HCT116 (cell line): ENCODE measurements around the gene ABCG1. TPM values are rescaled to one million over a fixed set of nuclear protein-coding genes. Genes with fewer than 3 reads are reported as not detected.

Source experiments
- ATAC-seq: fragments of 200-7000 bp; cut with Tn5 transposase; 2 replicates; pipeline ENCODE4 v1.9.1; 2020; ENCODE audit warnings: mild to moderate bottlenecking, moderate library complexity
- BruUV-seq: library from RNA; stranded (reverse); fragments of 400-500 nt; replicated peaks from 2 replicates; lab custom pipeline; 2021; lab: Mats Ljungman, UMichigan
- CTCF ChIA-PET: fragments of 300-600 bp; sonication (Branson Sonifier 250); formaldehyde crosslinking; loops from one replicate; lab custom pipeline; 2021; ENCODE audit warnings: antibody characterized with exemption; lab: Charles Lee
- POLR2A ChIA-PET: fragments of 300-600, 350-600 bp; sonication (Branson Sonifier 250); formaldehyde crosslinking; loops from one replicate; lab custom pipeline; 2021; ENCODE audit warnings: antibody characterized with exemption; lab: Charles Lee
- RAD21 ChIA-PET, 2 experiments: fragments of 300-600 bp; sonication (Branson Sonifier 250); formaldehyde crosslinking; loops; one replicate each; lab custom pipeline; 2023; ENCODE audit warnings: low total read pairs in 2 of 2; ENCODE audit not compliant: uncharacterized antibody in 2 of 2, unreplicated experiment in 2 of 2, low non-redundant PET in 1 of 2; lab: Charles Lee
- DNase-seq: peaks from one replicate; pipeline ENCODE4 v3.0.0-alpha.2; 2010; ENCODE audit warnings: low read depth, low spot score
- H2AFZ ChIP-seq: fragments of 200-600 bp; shearing (Covaris generic), sonication (generic); 2 replicates; pipeline ENCODE4 v1.6.1; 2017; ENCODE audit warnings: low read depth, mixed run types, mixed read lengths, antibody characterized with exemption, low read length; ENCODE audit not compliant: poor library complexity, severe bottlenecking
- H3K27ac ChIP-seq: 2 replicates; pipeline ENCODE4 v1.5.1; 2012; ENCODE audit warnings: low read depth, low read length
- H3K27me3 ChIP-seq: fragments of 200-600 bp; sonication (generic); 2 replicates; pipeline ENCODE4 v1.6.1; 2016; ENCODE audit warnings: mixed run types, low read length, mixed read lengths; ENCODE audit not compliant: insufficient read depth
- H3K36me3 ChIP-seq, 2 experiments: fragments of 200-500 bp in 1 of 2; fragments of 200-600 bp in 1 of 2; sonication (Bioruptor generic) in 1 of 2; sonication (generic) in 1 of 2; 2 replicates each; pipeline versions ENCODE4 v1.5.1 to v1.6.1; 2014 to 2016; ENCODE audit warnings: low read length in 2 of 2, inconsistent platforms in 1 of 2, mixed read lengths in 1 of 2, mixed run types in 1 of 2; ENCODE audit not compliant: insufficient read depth in 2 of 2, control insufficient read depth in 1 of 2
- H3K4me1 ChIP-seq, 2 experiments: fragments of 200-600 bp in 1 of 2; sonication (generic) in 1 of 2; 2 replicates each; pipeline versions ENCODE4 v1.5.1 to v1.6.1; 2012 to 2017; ENCODE audit warnings: low read length in 2 of 2, inconsistent platforms in 1 of 2, mild to moderate bottlenecking in 1 of 2, mixed read lengths in 1 of 2, mixed run types in 1 of 2, moderate library complexity in 1 of 2; ENCODE audit not compliant: insufficient read depth in 2 of 2, control insufficient read depth in 1 of 2
- H3K4me2 ChIP-seq: fragments of 200-600 bp; sonication (generic); 2 replicates; pipeline ENCODE4 v1.6.1; 2017; ENCODE audit warnings: mixed run types, low read length, mixed read lengths
- H3K4me3 ChIP-seq, 2 experiments: fragments of 200-600 bp in 1 of 2; sonication (generic) in 1 of 2; replicated peaks in 1 of 2; 2 replicates each; pipeline ENCODE4 v1.5.1; 2011 to 2016; ENCODE audit warnings: low read length in 2 of 2, control low read depth in 1 of 2, low read depth in 1 of 2, mild to moderate bottlenecking in 1 of 2, mixed read lengths in 1 of 2, mixed run types in 1 of 2
- H3K79me2 ChIP-seq: fragments of 200-600 bp; sonication (generic); 2 replicates; pipeline ENCODE4 v1.6.1; 2017; ENCODE audit warnings: mild to moderate bottlenecking, mixed run types, low read length, moderate library complexity, mixed read lengths; ENCODE audit not compliant: insufficient read depth
- H3K9ac ChIP-seq: fragments of 200-600 bp; sonication (generic); 2 replicates; pipeline ENCODE4 v1.6.1; 2016; ENCODE audit warnings: low read length, mixed read lengths
- H3K9me2 ChIP-seq: fragments of 200-600 bp; sonication (generic), shearing (Covaris generic); 2 replicates; pipeline ENCODE4 v1.6.1; 2017; ENCODE audit warnings: mixed run types, mild to moderate bottlenecking, moderate library complexity; ENCODE audit not compliant: insufficient read depth
- H3K9me3 ChIP-seq, 2 experiments: fragments of 200-500 bp in 1 of 2; fragments of 200-600 bp in 1 of 2; sonication (Bioruptor generic) in 1 of 2; sonication (generic) in 1 of 2; 2 replicates each; pipeline ENCODE4 v1.6.1; 2014 to 2017; ENCODE audit warnings: low read length in 2 of 2, mixed read lengths in 2 of 2, inconsistent platforms in 1 of 2, low read depth in 1 of 2, mild to moderate bottlenecking in 1 of 2, mixed run types in 1 of 2, moderate library complexity in 1 of 2; ENCODE audit not compliant: control insufficient read depth in 1 of 2, insufficient read depth in 1 of 2
- H4K20me1 ChIP-seq: fragments of 200-600 bp; sonication (generic), shearing (Covaris generic); 2 replicates; pipeline ENCODE4 v1.6.1; 2017; ENCODE audit warnings: mixed run types, mild to moderate bottlenecking, moderate library complexity; ENCODE audit not compliant: insufficient read depth
- CBX3 ChIP-seq: IDR thresholded peaks from 2 replicates; pipeline ENCODE4 v1.6.1; 2012; ENCODE audit warnings: low read depth
- EGR1 ChIP-seq: IDR thresholded peaks from 2 replicates; pipeline ENCODE4 v1.6.1; 2012; ENCODE audit warnings: low read depth
- EZH2 ChIP-seq: fragments of 200-600 bp; sonication (generic); IDR thresholded peaks from 2 replicates; pipeline ENCODE4 v1.6.1; 2017; ENCODE audit warnings: antibody characterized with exemption, mixed run types
- FOSL1 ChIP-seq: IDR thresholded peaks from 2 replicates; pipeline ENCODE4 v1.6.1; 2012; ENCODE audit warnings: low read depth
- MAX ChIP-seq: IDR thresholded peaks from 2 replicates; pipeline ENCODE4 v1.6.1; 2012
- POLR2A ChIP-seq: IDR thresholded peaks from 2 replicates; pipeline ENCODE4 v1.7.0; 2011; ENCODE audit warnings: borderline replicate concordance; ENCODE audit not compliant: insufficient read depth, insufficient read length; ENCODE audit errors: extremely low read depth
- intact Hi-C: fragments of 100-400 bp; cut with micrococcal nuclease; formaldehyde crosslinking; loops from 2 replicates; pipeline ENCODE4 v1.10.0; 2022
- total RNA-seq: library from RNA; stranded (reverse); gene quantifications from one replicate; pipeline ENCODE4 v1.2.1, GENCODE V29; 2021; ENCODE audit not compliant: unreplicated experiment
- TF ChIP-seq, protein P1 (sequence below): IDR thresholded peaks from 2 replicates; pipeline ENCODE4 v1.6.1; 2011; ENCODE audit warnings: mild to moderate bottlenecking, low read length, moderate library complexity; ENCODE audit not compliant: insufficient replicate concordance; ENCODE audit errors: extremely low read depth
- TF ChIP-seq, protein P2 (sequence below): IDR thresholded peaks from 2 replicates; pipeline ENCODE4 v1.6.1; 2012; ENCODE audit warnings: low read depth

ABCG1 gene
- total RNA-seq, 1 experiment from 2014 or later, result 1.6 TPM

GRCh38 chr21:42277593-42277992, 58.7 kb downstream of the ABCG1 start:
- Histone ChIP-seq H3K27ac (no peak overlapping the region), H3K4me2 (no peak overlapping the region), H3K27me3 (no peaks in the 10 kb centered on the region), H3K4me3 (no peak overlapping the region), H3K36me3 (no peaks in the 10 kb centered on the region), H3K9me2 (no peaks in the 10 kb centered on the region), H3K4me1 (no peaks in the 10 kb centered on the region), H3K9me3 (no peaks in the 10 kb centered on the region)
- BruUV-seq, result no TSS peak
- ChIA-PET POLR2A (no interaction called here), RAD21 (no interaction called here)
- DNase-seq (no peak), ATAC-seq (no peak)
- TF ChIP-seq POLR2A, result no peak
- TF ChIP-seq, all 23 proteins: peak for 0
- CTCF ChIA-PET, result interaction anchor here (1.8 kb wide), 1 partner anchor 19 kb away, joined by 6 read pairs; no protein-coding TSS in a partner anchor
- intact Hi-C loops, result no loop called here
- Histone ChIP-seq H3K9ac (no peak overlapping the region), H3K79me2 (no peaks in the 10 kb centered on the region), H4K20me1 (no peaks in the 10 kb centered on the region), H2AFZ (no peak overlapping the region)

GRCh38 chr21:42278451-42279149, 59.7 kb downstream of the ABCG1 start:
- CTCF ChIA-PET, result interaction anchor here (0.9 to 2.2 kb wide), 2 partner anchors 18 to 20 kb away, joined by 3 to 8 read pairs; no protein-coding TSS in a partner anchor
- no peak overlapping the region for H3K27ac ChIP-seq
- H3K9me3 ChIP-seq, result no peaks in the 10 kb centered on the region
- intact Hi-C loops, result no loop called here
- no peak overlapping the region for H2AFZ ChIP-seq
- no peaks in the 10 kb centered on the region for H3K9me2 ChIP-seq
- no peak overlapping the region for H3K9ac ChIP-seq
- DNase-seq, result no peak
- no peak for ATAC-seq
- RAD21 ChIA-PET, result no interaction called here
- H3K27me3 ChIP-seq, result no peaks in the 10 kb centered on the region
- POLR2A ChIA-PET, result no interaction called here
- BruUV-seq, result no TSS peak
- H3K4me3 ChIP-seq, result no peak overlapping the region
- H3K4me2 ChIP-seq, result no peak overlapping the region
- no peak for TF ChIP-seq EGR1
- no peak for TF ChIP-seq MAX
- TF ChIP-seq, protein P1, sequence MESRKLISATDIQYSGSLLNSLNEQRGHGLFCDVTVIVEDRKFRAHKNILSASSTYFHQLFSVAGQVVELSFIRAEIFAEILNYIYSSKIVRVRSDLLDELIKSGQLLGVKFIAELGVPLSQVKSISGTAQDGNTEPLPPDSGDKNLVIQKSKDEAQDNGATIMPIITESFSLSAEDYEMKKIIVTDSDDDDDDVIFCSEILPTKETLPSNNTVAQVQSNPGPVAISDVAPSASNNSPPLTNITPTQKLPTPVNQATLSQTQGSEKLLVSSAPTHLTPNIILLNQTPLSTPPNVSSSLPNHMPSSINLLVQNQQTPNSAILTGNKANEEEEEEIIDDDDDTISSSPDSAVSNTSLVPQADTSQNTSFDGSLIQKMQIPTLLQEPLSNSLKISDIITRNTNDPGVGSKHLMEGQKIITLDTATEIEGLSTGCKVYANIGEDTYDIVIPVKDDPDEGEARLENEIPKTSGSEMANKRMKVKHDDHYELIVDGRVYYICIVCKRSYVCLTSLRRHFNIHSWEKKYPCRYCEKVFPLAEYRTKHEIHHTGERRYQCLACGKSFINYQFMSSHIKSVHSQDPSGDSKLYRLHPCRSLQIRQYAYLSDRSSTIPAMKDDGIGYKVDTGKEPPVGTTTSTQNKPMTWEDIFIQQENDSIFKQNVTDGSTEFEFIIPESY, result no peak
- no peak for TF ChIP-seq FOSL1
- no peak for TF ChIP-seq EZH2
- TF ChIP-seq CBX3, result no peak
- TF ChIP-seq, protein P2, sequence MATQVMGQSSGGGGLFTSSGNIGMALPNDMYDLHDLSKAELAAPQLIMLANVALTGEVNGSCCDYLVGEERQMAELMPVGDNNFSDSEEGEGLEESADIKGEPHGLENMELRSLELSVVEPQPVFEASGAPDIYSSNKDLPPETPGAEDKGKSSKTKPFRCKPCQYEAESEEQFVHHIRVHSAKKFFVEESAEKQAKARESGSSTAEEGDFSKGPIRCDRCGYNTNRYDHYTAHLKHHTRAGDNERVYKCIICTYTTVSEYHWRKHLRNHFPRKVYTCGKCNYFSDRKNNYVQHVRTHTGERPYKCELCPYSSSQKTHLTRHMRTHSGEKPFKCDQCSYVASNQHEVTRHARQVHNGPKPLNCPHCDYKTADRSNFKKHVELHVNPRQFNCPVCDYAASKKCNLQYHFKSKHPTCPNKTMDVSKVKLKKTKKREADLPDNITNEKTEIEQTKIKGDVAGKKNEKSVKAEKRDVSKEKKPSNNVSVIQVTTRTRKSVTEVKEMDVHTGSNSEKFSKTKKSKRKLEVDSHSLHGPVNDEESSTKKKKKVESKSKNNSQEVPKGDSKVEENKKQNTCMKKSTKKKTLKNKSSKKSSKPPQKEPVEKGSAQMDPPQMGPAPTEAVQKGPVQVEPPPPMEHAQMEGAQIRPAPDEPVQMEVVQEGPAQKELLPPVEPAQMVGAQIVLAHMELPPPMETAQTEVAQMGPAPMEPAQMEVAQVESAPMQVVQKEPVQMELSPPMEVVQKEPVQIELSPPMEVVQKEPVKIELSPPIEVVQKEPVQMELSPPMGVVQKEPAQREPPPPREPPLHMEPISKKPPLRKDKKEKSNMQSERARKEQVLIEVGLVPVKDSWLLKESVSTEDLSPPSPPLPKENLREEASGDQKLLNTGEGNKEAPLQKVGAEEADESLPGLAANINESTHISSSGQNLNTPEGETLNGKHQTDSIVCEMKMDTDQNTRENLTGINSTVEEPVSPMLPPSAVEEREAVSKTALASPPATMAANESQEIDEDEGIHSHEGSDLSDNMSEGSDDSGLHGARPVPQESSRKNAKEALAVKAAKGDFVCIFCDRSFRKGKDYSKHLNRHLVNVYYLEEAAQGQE, result no peak
- no peaks in the 10 kb centered on the region for H3K79me2 ChIP-seq
- no peaks in the 10 kb centered on the region for H4K20me1 ChIP-seq
- no peaks in the 10 kb centered on the region for H3K4me1 ChIP-seq
- H3K36me3 ChIP-seq, result no peaks in the 10 kb centered on the region
